PC-9 (cell line): ENCODE results near the gene KRT4.

Experiments used
- EZH2 ChIP-seq: fragments of 200-600 bp; sonication (generic); IDR thresholded peaks from 2 replicates; pipeline ENCODE4 v1.8.0; 2017; ENCODE audit warnings: antibody characterized with exemption, low read depth
- TF ChIP-seq, protein P1 (sequence below): fragments of 200-600 bp; sonication (generic); conservative IDR thresholded peaks from 2 replicates; pipeline ENCODE4 v1.6.1; 2017; ENCODE audit warnings: mixed run types, antibody characterized with exemption, mild to moderate bottlenecking, moderate library complexity

DNA sequence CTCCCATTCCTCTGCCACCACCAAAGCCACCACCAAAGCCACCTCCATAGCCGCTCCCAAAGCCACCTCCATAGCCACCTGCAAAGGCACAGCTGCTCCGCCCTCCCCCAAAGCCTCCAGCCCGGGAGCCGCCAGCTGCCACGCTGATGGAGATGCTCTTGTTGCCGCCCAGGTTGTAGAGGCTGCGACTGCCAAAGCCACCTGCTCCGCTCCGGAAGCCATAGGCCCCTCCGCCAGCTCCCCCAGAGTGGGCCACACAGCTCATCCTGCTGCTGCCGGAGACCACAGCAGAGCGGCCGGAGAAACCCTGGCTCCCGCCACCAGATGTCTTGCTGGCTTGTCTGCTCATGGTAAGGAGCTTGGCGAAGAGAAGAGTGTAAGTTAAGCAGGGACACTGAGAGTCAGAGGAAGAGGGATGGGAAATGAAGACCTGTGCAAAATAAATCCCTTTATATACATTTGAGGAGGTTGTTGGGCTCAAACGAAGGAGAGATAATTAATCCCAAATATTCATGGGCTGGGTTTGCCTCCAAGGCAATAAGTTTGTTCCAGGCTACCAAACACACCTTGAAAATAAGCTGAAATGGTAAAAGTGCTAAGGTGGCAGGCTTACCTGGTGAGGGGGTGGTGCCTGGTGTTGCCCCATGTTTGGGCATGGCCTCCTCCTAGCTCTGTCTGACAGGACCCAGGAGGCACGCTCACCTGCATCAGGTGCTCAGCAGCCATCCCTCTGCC, 18.1 kb downstream of the KRT4 start, which contains the start of gene KRT3:
- no peak for TF ChIP-seq EZH2
- TF ChIP-seq, protein P1, sequence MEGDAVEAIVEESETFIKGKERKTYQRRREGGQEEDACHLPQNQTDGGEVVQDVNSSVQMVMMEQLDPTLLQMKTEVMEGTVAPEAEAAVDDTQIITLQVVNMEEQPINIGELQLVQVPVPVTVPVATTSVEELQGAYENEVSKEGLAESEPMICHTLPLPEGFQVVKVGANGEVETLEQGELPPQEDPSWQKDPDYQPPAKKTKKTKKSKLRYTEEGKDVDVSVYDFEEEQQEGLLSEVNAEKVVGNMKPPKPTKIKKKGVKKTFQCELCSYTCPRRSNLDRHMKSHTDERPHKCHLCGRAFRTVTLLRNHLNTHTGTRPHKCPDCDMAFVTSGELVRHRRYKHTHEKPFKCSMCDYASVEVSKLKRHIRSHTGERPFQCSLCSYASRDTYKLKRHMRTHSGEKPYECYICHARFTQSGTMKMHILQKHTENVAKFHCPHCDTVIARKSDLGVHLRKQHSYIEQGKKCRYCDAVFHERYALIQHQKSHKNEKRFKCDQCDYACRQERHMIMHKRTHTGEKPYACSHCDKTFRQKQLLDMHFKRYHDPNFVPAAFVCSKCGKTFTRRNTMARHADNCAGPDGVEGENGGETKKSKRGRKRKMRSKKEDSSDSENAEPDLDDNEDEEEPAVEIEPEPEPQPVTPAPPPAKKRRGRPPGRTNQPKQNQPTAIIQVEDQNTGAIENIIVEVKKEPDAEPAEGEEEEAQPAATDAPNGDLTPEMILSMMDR = no peak
